ENCODE results near the gene VGLL1. TPM values are rescaled to one million over a fixed set of nuclear protein-coding genes. Genes with fewer than 3 reads are reported as not detected.

Gene VGLL1
- total RNA-seq, 1 donor from 2014 or later: 0.24 TPM

DNA sequence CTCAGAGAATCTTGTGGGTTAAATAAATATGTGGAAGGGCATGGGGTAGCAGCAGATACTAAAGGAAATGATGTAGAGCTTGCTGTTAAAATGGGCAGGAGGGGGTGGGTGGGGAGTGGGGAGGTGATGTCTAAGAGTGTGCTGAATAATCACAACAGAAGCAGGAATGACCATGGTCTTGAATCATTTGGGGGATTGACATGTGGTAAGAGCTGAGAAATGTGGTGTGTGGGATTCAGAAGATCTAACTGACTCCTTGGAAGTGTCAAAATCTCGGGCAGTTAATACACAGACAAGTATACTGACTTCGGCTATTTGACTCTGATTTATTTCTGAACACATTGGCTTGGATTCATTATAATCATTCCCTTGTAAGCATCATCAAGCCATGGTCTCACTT lies 6.8 kb downstream of the VGLL1 start:
- no peak for DNase-seq (ENCODE audit: low spot score, unreplicated experiment)
- Mint-ChIP-seq H3K27me3 (no peaks in the 10 kb centered on the region), H3K4me3 (ENCODE audit: low read depth) (no peak overlapping the region), H3K27ac (no peak overlapping the region), H3K4me1 (ENCODE audit: low read depth) (peaks cover 6% of the 10 kb centered on the region), H3K9me3 (ENCODE audit: low read depth) (peaks cover 37% of the 10 kb centered on the region), H3K36me3 (ENCODE audit: insufficient read depth) (no peaks in the 10 kb centered on the region)
- TF ChIP-seq CTCF (IDR thresholded peaks at IDR 0.05; ENCODE audit: unreplicated experiment): no peak

GRCh38 chrX:136540226-136540625 lies 8.2 kb downstream of the VGLL1 start:
- Mint-ChIP-seq H3K27me3 (no peaks in the 10 kb centered on the region), H3K4me3 (ENCODE audit: low read depth) (no peak overlapping the region), H3K36me3 (ENCODE audit: insufficient read depth) (no peaks in the 10 kb centered on the region), H3K9me3 (ENCODE audit: low read depth) (peaks cover 33% of the 10 kb centered on the region), H3K27ac (no peak overlapping the region), H3K4me1 (ENCODE audit: low read depth) (peaks cover 6% of the 10 kb centered on the region)
- DNase-seq (ENCODE audit: low spot score, unreplicated experiment): no peak
- TF ChIP-seq CTCF (IDR thresholded peaks at IDR 0.05; ENCODE audit: unreplicated experiment): no peak

DNA sequence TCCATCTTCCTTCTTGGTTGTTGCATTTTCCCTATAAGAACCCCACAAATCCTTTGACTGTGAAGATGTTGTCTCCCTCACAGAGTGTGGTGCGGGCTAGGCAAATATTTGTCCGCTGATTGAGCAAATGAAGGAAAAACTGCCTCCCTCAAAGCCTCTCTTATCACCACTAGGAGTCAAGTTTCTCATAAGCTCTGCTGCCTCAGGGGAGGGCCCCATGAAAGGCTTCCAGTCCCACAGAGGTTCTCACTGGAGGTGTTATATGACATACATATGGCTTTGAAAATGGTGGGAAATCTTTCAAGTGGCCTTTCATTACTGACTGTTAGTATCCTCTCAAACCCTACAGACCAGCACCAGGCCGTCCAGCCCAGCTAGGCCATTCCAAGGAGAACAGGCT lies 9.3 kb downstream of the VGLL1 start:
- peaks cover 6% of the 10 kb centered on the region for H3K4me1 Mint-ChIP-seq (ENCODE audit: low read depth)
- H3K9me3 Mint-ChIP-seq (ENCODE audit: low read depth): peaks cover 36% of the 10 kb centered on the region
- no peak overlapping the region for H3K27ac Mint-ChIP-seq
- no peak overlapping the region for H3K4me3 Mint-ChIP-seq (ENCODE audit: low read depth)
- no peak for DNase-seq (ENCODE audit: low spot score, unreplicated experiment)
- no peak for TF ChIP-seq CTCF (IDR thresholded peaks at IDR 0.05; ENCODE audit: unreplicated experiment)
- H3K27me3 Mint-ChIP-seq: no peaks in the 10 kb centered on the region
- no peaks in the 10 kb centered on the region for H3K36me3 Mint-ChIP-seq (ENCODE audit: insufficient read depth)

- no peaks in the 10 kb centered on the region for H3K27me3 Mint-ChIP-seq
- no peak overlapping the region for H3K27ac Mint-ChIP-seq
- no peak for TF ChIP-seq CTCF (IDR thresholded peaks at IDR 0.05; ENCODE audit: unreplicated experiment)
- H3K4me1 Mint-ChIP-seq (ENCODE audit: low read depth): peaks cover 6% of the 10 kb centered on the region
- H3K4me3 Mint-ChIP-seq (ENCODE audit: low read depth): no peak overlapping the region
- H3K36me3 Mint-ChIP-seq (ENCODE audit: insufficient read depth): no peaks in the 10 kb centered on the region
- no peak for DNase-seq (ENCODE audit: low spot score, unreplicated experiment)
- H3K9me3 Mint-ChIP-seq (ENCODE audit: low read depth): peaks cover 32% of the 10 kb centered on the region
These were observed 10.3 kb downstream of the VGLL1 start for GRCh38 chrX:136542281-136542680.

DNA sequence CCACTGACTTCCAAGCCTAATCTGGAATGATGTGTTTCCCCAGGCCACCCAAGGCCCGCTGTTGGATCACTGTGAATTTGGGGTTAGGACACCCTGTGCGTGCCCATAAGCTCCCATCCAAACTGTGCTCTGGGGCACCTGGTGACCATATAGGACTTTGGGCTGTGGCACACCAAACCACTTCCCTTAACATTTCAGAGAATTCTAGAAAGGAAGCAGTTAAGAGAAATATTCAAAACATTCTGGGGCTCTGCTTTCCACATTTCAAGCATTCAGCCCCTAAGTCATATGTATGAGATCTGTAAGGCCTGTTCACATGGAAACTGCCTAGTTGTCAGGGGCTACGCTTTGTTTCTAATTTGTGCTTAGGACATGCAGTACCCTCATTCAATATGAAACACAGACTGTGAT lies 14.4 kb downstream of the VGLL1 start:
- no peak for TF ChIP-seq CTCF (IDR thresholded peaks at IDR 0.05; ENCODE audit: unreplicated experiment)
- Mint-ChIP-seq H3K9me3 (ENCODE audit: low read depth) (peaks cover 14% of the 10 kb centered on the region), H3K4me1 (ENCODE audit: low read depth) (peaks cover 2% of the 10 kb centered on the region), H3K27ac (no peak overlapping the region), H3K4me3 (ENCODE audit: low read depth) (no peak overlapping the region), H3K27me3 (no peaks in the 10 kb centered on the region), H3K36me3 (ENCODE audit: insufficient read depth) (no peaks in the 10 kb centered on the region)
- no peak for DNase-seq (ENCODE audit: low spot score, unreplicated experiment)
